ENCODE data around the gene CSRP3.

DNA sequence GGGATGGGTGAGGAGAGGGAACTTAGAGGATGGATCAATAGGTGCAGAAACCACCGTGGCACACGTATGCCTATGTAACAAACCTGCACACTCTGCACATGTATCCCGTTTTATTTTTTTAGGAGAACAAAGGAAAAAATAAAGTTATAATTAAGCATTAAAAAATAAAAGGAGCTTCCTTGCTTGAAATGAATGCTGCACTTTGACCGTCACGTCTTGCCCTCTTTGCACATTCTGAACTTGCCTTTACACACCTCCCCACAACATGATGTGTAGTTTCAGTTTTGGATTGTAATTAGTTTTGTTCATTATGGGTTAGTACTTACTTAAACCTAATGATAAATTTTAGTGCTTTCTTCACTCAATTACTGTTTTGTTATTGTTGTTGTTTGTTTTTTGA, 3.1 kb upstream of the CSRP3 start:
- TF ChIP-seq POLR2AphosphoS5 (IDR thresholded peaks at IDR 0.05), result no peak
- TF ChIP-seq POLR2A (IDR thresholded peaks at IDR 0.05), result no peak
- no peak for TF ChIP-seq CTCF (IDR thresholded peaks at IDR 0.05)
